ENCODE measurements around the gene PMM2. TPM values are rescaled to one million over a fixed set of nuclear protein-coding genes. Genes with fewer than 3 reads are reported as not detected.

The PMM2 gene
- total RNA-seq, 1 experiment from 2014 or later: 59.4 TPM

GRCh38 chr16:8848231-8848938, 50.7 kb downstream of the PMM2 start:
- intact Hi-C loops (cut with micrococcal nuclease): no loop called here
- Mint-ChIP-seq H3K27ac (ENCODE audit: low read depth, unreplicated experiment) (peak overlapping the region; percentile 33), H3K4me1 (ENCODE audit: insufficient read depth, unreplicated experiment) (peaks cover 20% of the 10 kb centered on the region), H3K9me3 (ENCODE audit: unreplicated experiment) (no peaks in the 10 kb centered on the region), H3K4me3 (ENCODE audit: unreplicated experiment) (no peak overlapping the region), H3K36me3 (ENCODE audit: insufficient read depth, unreplicated experiment) (peaks cover 47% of the 10 kb centered on the region), H3K27me3 (ENCODE audit: insufficient read depth, unreplicated experiment) (no peaks in the 10 kb centered on the region)
- no peak for DNase-seq (ENCODE audit: unreplicated experiment)
- TF ChIP-seq, protein P1, sequence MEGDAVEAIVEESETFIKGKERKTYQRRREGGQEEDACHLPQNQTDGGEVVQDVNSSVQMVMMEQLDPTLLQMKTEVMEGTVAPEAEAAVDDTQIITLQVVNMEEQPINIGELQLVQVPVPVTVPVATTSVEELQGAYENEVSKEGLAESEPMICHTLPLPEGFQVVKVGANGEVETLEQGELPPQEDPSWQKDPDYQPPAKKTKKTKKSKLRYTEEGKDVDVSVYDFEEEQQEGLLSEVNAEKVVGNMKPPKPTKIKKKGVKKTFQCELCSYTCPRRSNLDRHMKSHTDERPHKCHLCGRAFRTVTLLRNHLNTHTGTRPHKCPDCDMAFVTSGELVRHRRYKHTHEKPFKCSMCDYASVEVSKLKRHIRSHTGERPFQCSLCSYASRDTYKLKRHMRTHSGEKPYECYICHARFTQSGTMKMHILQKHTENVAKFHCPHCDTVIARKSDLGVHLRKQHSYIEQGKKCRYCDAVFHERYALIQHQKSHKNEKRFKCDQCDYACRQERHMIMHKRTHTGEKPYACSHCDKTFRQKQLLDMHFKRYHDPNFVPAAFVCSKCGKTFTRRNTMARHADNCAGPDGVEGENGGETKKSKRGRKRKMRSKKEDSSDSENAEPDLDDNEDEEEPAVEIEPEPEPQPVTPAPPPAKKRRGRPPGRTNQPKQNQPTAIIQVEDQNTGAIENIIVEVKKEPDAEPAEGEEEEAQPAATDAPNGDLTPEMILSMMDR (IDR thresholded peaks at IDR 0.05; ENCODE audit: unreplicated experiment): no peak
- ChIA-PET CTCF (no interaction called here), POLR2A (interaction anchor here (0.6 to 0.7 kb wide), 3 partner anchors 11 to 20 kb away, joined by 3 to 4 read pairs (median 3); partner anchors contain the start of gene CARHSP1)
- TSS peak; percentile 14 for BruUV-seq (replicated peaks)

GRCh38 chr16:8848939-8849391, 51.3 kb downstream of the PMM2 start:
- no peak overlapping the region for H3K4me3 Mint-ChIP-seq (ENCODE audit: unreplicated experiment)
- ChIA-PET POLR2A (interaction anchor here (0.6 to 0.7 kb wide), 3 partner anchors 11 to 20 kb away, joined by 3 to 4 read pairs (median 3); partner anchors contain the start of gene CARHSP1), CTCF (no interaction called here)
- BruUV-seq (replicated peaks): no TSS peak
- TF ChIP-seq, protein P1 (IDR thresholded peaks at IDR 0.05; ENCODE audit: unreplicated experiment): no peak
- H3K9me3 Mint-ChIP-seq (ENCODE audit: unreplicated experiment): no peaks in the 10 kb centered on the region
- no peaks in the 10 kb centered on the region for H3K27me3 Mint-ChIP-seq (ENCODE audit: insufficient read depth, unreplicated experiment)
- intact Hi-C loops (cut with micrococcal nuclease): no loop called here
- H3K27ac Mint-ChIP-seq (ENCODE audit: low read depth, unreplicated experiment): peak overlapping the region; percentile 33
- peak; percentile 82 for DNase-seq (ENCODE audit: unreplicated experiment)
- peaks cover 15% of the 10 kb centered on the region for H3K4me1 Mint-ChIP-seq (ENCODE audit: insufficient read depth, unreplicated experiment)
- H3K36me3 Mint-ChIP-seq (ENCODE audit: insufficient read depth, unreplicated experiment): peaks cover 47% of the 10 kb centered on the region

- H3K27ac Mint-ChIP-seq (ENCODE audit: low read depth, unreplicated experiment): peak overlapping the region; percentile 33
- no TSS peak for BruUV-seq (replicated peaks)
- intact Hi-C loops (cut with micrococcal nuclease): no loop called here
- no peak overlapping the region for H3K4me3 Mint-ChIP-seq (ENCODE audit: unreplicated experiment)
- ChIA-PET POLR2A (interaction anchor here (0.6 to 0.7 kb wide), 2 partner anchors 10 to 13 kb away, joined by 3 to 4 read pairs; no protein-coding TSS in a partner anchor), CTCF (interaction anchor here (0.6 kb wide), 1 partner anchor 31 kb away, joined by 3 read pairs; no protein-coding TSS in a partner anchor)
- peak; percentile 87 for DNase-seq (ENCODE audit: unreplicated experiment)
- H3K9me3 Mint-ChIP-seq (ENCODE audit: unreplicated experiment): no peaks in the 10 kb centered on the region
- peaks cover 52% of the 10 kb centered on the region for H3K36me3 Mint-ChIP-seq (ENCODE audit: insufficient read depth, unreplicated experiment)
- no peaks in the 10 kb centered on the region for H3K27me3 Mint-ChIP-seq (ENCODE audit: insufficient read depth, unreplicated experiment)
- H3K4me1 Mint-ChIP-seq (ENCODE audit: insufficient read depth, unreplicated experiment): peaks cover 14% of the 10 kb centered on the region
- TF ChIP-seq, protein P1 (IDR thresholded peaks at IDR 0.05; ENCODE audit: unreplicated experiment): no peak
These were observed 51.9 kb downstream of the PMM2 start for GRCh38 chr16:8849411-8850011.

DNA sequence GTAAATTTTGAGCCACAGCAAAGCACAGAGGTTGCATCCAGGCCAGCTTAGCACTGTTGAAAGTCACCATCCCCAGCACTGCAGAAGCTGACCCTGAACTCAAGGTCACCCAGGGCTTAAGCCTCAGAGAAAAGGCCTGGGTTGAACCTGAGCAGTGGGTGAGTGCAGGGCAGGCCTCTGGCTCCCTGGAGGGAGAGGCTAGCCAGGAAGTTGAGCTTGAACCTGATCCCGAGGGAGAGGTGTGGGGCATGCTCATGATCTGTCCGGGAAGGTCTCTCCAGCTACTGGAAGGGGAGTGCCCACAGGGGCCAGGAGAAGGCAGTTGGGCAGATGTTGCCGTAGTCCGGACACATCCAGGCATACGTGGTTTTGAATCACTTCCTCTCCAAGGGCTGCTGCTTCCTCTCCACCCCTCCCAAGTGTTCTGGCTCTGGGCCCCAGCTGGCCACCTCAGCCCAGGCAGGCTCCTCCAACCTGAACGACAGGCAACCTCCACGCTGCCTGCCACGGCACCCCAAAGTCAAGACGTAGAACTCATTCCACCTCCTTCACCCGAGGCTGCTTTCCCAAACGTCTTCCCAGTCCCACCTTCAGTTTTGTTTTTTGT, 52.7 kb downstream of the PMM2 start:
- POLR2A ChIA-PET: interaction anchor here (0.8 kb wide), 1 partner anchor 8 kb away, joined by 3 read pairs; no protein-coding TSS in a partner anchor
- H3K36me3 Mint-ChIP-seq (ENCODE audit: insufficient read depth, unreplicated experiment): peaks cover 51% of the 10 kb centered on the region
- BruUV-seq (replicated peaks): no TSS peak
- H3K27ac Mint-ChIP-seq (ENCODE audit: low read depth, unreplicated experiment): peak overlapping the region; percentile 63
- TF ChIP-seq, protein P1 (IDR thresholded peaks at IDR 0.05; ENCODE audit: unreplicated experiment): no peak
- H3K27me3 Mint-ChIP-seq (ENCODE audit: insufficient read depth, unreplicated experiment): no peaks in the 10 kb centered on the region
- intact Hi-C loops (cut with micrococcal nuclease): no loop called here
- H3K4me3 Mint-ChIP-seq (ENCODE audit: unreplicated experiment): no peak overlapping the region
- H3K4me1 Mint-ChIP-seq (ENCODE audit: insufficient read depth, unreplicated experiment): peaks cover 14% of the 10 kb centered on the region
- DNase-seq (ENCODE audit: unreplicated experiment): peak; percentile 93
- CTCF ChIA-PET: interaction anchor here (0.6 to 0.7 kb wide), 2 partner anchors 30 to 159 kb away, joined by 3 to 4 read pairs; no protein-coding TSS in a partner anchor
- no peaks in the 10 kb centered on the region for H3K9me3 Mint-ChIP-seq (ENCODE audit: unreplicated experiment)

All from MCF 10A (cell line).